HG03045 (cell line): ENCODE measurements around the gene CRYBG1.

Source experiments
- ATAC-seq: cut with Tn5 transposase; IDR thresholded peaks from one replicate; pipeline ENCODE4 v1.9.1; 2021; ENCODE audit warnings: mild to moderate bottlenecking, moderate library complexity; ENCODE audit not compliant: unreplicated experiment

Gene CRYBG1

DNA sequence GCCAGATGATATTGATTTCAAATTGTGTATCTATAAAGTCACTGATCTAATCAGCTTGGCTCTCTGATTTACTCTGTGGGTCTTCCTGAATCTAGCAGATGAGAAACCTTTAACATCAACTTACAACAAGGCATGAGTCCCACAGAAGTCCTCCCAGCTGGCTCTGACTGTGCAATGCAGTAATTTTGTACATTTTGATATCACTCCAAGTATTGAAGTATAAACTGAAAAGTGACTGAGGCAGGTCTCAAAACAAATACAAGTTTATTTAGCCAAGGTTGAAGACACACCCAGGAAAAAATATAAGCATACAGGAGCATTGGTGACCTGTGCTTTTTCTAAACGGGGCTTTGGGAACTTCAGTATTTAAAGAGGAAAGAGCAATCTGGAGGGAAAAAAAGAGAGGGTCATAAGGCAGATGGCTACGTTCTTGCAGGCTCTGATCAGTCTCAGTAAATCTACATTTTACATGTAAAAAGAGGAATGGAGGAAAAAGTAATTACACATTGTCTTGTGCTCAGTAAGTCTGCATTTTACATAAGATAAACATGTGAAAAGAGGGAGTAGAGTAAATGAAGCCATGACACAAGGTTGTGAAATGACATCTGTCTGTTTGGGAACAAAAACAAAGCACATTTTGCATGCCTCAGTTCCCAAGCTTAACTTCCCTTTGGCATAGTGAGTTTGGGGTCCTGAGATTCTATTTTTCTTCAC, 59.5 kb downstream of the CRYBG1 start:
- ATAC-seq: no peak

GRCh38 chr6:106421496-106421895, 61.0 kb downstream of the CRYBG1 start:
- ATAC-seq: no peak

GRCh38 chr6:106422534-106422933, 62.0 kb downstream of the CRYBG1 start:
- ATAC-seq: no peak

DNA sequence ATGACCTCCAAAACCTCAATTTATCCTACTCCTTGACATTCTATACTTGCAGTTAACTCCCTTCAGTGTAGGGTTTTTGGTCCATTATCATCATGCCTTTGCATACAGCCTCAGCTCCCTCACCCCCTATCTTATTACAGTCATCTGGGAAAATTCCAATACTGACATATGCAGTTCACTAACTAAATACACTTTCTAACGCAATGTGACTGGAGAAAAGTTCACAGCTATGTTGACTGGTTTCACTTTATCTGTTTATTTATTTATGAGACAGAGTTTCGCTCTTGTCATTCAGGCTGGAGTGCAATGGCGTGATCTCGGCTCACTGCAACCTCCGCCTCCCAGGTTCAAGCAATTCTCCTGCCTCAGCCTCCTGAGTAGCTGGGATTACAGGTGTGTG, 64.9 kb downstream of the CRYBG1 start:
- no peak for ATAC-seq

- ATAC-seq: no peak
Observed at GRCh38 chr6:106426250-106426970, 65.9 kb downstream of the CRYBG1 start.

DNA sequence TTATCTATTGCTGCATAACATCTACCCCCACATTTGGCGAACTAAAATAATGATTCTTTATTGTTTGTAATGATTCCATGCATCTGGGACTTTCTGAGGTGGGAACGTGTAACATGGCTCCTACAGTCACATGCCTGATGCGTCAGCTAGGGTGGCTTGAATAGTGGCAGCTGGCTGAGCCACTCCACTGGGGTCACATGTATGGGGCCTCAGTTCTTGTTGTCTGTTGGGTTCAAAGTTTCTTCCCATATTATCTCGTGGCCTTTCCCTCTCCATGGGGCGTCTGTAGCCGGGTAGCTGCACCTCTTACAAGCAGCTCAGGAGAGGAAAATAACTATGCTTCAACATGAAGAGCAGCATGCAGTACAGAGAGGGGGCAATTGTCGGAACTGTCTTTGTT, 69.9 kb downstream of the CRYBG1 start:
- ATAC-seq: no peak

DNA sequence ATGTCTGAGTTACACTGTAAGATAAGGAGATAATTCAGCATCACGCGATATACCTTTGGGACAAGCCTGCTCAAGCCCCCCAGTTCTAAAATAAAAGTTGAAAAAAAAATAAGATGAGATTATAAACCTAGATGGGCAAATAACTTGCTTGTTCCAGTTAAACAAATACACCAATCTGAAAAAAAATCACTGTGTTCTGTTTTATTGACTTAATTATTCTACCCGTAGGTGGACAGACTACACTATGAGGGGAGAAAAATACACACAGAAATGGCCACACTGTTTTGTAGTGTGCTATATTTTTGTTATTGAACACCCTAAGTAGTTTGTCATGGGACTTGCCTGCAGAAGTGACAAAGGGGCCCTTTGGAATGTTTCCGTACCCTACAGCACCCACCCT, 70.9 kb downstream of the CRYBG1 start:
- no peak for ATAC-seq

DNA sequence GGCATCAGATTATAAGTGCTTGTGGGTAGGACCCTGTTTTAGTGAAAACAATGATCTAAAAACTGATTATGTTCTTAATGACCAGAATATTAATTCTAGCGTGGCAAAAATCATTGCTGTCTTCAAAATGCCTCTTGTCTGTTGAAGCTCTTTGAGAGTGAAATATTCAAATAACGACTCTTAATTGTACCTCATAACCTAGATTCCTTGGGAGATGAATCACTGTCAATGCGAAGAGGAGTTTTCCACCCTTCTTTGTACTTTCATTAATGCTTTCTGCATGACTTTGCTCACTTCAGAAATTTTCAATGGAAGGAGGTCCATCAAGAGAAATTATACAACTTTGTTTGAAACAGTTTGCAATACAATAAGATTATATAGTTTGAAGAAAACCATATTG, 71.5 kb downstream of the CRYBG1 start:
- ATAC-seq: no peak

GRCh38 chr6:106434530-106434929, 74.0 kb downstream of the CRYBG1 start:
- no peak for ATAC-seq

DNA sequence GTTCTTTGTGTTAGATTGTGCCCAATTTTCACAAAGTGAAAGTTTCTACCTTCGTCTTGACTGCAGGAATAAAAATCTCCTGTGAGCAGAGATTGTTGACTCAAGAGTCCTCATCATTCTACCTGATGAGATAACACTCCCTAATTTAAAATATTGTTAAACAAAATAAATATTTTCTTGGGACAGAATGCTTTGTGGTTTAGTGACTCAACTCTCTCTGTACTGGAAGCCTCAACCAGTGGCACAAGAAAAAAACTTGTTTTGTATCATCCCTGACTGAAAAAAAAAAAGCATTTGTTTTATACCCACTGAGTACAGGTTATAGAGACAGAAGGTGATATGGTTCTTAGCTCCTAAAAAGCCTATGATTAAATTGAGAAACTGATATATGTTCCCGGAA, 78.9 kb downstream of the CRYBG1 start:
- ATAC-seq: no peak

DNA sequence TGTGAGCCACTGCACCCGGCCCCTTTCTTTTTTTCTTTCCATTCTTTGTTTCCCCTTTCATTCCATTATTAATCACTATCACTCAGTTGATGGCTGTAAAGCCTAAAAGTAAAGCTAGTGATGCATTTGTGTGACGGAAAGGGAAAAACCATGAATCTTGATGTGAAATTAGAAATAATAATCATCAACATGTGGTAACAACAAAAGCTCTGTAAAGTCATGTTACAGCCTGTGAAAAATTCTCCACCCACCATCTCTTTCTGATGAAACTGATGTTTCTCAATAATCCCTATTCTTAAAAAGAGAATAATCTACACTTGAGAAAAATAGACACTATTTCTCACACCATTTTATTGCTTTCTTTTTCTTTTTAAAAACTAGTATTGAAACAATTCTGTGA, 80.0 kb downstream of the CRYBG1 start:
- ATAC-seq: no peak

- no peak for ATAC-seq
Observed at GRCh38 chr6:106442395-106442794, 81.9 kb downstream of the CRYBG1 start.

DNA sequence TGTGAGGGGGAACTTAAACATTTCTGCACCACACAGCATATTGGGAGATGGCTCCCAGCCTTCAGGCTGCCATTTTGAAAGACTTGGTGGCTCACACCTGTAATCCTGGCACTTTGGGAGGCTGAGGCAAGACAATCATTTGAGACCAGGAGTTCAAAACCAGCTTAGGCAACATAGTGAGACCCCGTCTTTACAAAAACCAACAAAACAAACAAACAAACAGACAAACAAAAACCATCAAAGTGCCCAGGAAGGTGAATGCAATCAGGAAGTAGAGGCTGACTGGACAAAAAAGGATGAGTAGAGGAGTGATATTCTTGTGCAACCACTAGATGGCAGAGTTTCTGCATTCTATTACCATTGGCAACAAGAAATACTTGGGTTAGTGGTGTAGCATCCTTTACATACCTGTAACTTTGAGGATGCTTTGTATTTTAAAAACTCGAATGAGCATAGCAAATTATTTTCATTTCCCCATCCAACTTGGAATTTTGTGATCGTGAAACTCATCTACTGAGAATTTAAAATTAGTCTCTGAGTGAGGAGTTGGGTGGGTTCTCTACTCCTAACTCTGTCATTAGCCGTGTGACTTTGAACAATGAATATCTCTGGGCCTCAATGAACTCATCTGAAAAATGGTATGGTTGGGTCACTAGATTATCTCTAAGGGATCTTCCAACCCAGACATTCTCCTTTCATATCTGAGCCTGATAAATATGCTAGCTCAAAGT, 84.4 kb downstream of the CRYBG1 start:
- no peak for ATAC-seq

GRCh38 chr6:106445508-106445878, 85.0 kb downstream of the CRYBG1 start:
- ATAC-seq: no peak

GRCh38 chr6:106446287-106446885, 85.9 kb downstream of the CRYBG1 start:
- no peak for ATAC-seq

- no peak for ATAC-seq
Observed at GRCh38 chr6:106446983-106447382, 86.5 kb downstream of the CRYBG1 start.

GRCh38 chr6:106448000-106448426, 87.5 kb downstream of the CRYBG1 start:
- ATAC-seq: no peak

- ATAC-seq: no peak
Observed at GRCh38 chr6:106450653-106451052, 90.1 kb downstream of the CRYBG1 start.

DNA sequence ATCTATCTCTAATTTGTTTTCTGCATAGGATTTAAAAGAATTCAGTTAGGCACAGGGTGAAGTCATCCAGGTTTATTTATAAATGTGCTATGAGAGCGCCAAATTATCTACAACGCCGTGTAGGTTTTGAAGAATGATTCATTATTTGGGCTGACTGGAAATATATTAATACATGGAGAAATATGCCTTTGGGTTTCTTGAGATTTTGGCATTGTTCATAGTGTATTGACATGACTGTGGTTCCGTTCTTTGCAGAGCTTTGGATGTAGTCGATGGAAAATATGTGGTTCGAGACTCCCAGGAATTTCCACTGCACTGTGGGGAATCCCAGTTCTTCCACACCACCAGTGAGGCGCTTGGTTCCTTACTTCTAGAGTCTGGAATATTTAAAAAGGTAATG, 90.9 kb downstream of the CRYBG1 start:
- no peak for ATAC-seq

DNA sequence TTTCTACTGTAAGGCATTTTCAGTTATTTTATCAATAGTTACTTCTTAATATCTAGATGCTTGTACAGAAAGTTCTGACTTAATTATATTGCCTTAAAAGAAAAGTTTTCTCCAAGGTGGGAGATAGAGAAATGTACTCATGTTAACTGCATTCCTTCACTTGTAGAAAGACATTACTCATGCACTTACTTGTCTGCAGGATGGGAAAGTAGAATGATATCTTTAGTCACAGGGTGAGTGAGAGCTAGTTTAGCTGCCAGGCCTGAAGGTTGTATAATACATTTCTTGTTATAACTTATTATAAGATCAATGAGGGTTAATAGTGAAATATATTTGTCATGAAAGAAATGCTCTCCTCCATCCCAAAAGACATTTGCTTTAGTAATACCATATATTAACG, 92.1 kb downstream of the CRYBG1 start:
- ATAC-seq: no peak

- ATAC-seq: no peak
Observed at GRCh38 chr6:106453756-106454367, 93.3 kb downstream of the CRYBG1 start.
